IMR-90 (cell line): ENCODE results near the gene INSL3. TPM values are rescaled to one million over a fixed set of nuclear protein-coding genes. Genes with fewer than 3 reads are reported as not detected.

Experiments used
- ATAC-seq: fragments of 200-7000 bp; cut with Tn5 transposase; 2 replicates; pipeline ENCODE4 v1.9.1; 2020; ENCODE audit warnings: low read depth, mild to moderate bottlenecking, moderate library complexity
- BruUV-seq: library from RNA; stranded (reverse); fragments of 400-500 nt; replicated peaks from 2 replicates; lab custom pipeline; 2021; lab: Mats Ljungman, UMichigan
- CTCF ChIA-PET: fragments of 300-600 bp; formaldehyde crosslinking; extraction: SDS; loops from one replicate; lab custom pipeline; 2021; ENCODE audit warnings: antibody characterized with exemption; lab: Yijun Ruan, JAX
- POLR2A ChIA-PET: fragments of 300-600 bp; sonication (Branson Sonifier 250); formaldehyde crosslinking; loops from one replicate; lab custom pipeline; 2022; ENCODE audit warnings: antibody characterized with exemption; ENCODE audit not compliant: unreplicated experiment; lab: Charles Lee
- DNase-seq: peaks from one replicate; pipeline ENCODE4 v3.0.0; 2013
- H2AFZ ChIP-seq: replicated peaks from 2 replicates; pipeline ENCODE3; 2013; ENCODE audit warnings: low read length, mild to moderate bottlenecking; ENCODE audit not compliant: poor library complexity
- H2AK5ac ChIP-seq: 2 replicates; pipeline ENCODE4 v1.6.1; 2013; ENCODE audit warnings: low read depth, low read length, inconsistent platforms
- H2AK9ac ChIP-seq: replicated peaks from 2 replicates; pipeline ENCODE3; 2013; ENCODE audit warnings: mild to moderate bottlenecking, low read depth, low read length, moderate library complexity; ENCODE audit not compliant: poor library complexity
- H2BK120ac ChIP-seq: 2 replicates; pipeline ENCODE4 v1.6.1; 2013; ENCODE audit warnings: low read depth, low read length, inconsistent platforms
- H2BK15ac ChIP-seq: 3 replicates; pipeline ENCODE4 v1.6.1; 2013; ENCODE audit warnings: low read depth, low read length, inconsistent platforms
- H2BK20ac ChIP-seq: 2 replicates; pipeline ENCODE4 v1.6.1; 2013; ENCODE audit warnings: low read depth, mild to moderate bottlenecking, inconsistent platforms, low read length, moderate library complexity
- H2BK5ac ChIP-seq: 2 replicates; pipeline ENCODE4 v1.6.1; 2013; ENCODE audit warnings: mild to moderate bottlenecking, low read depth, low read length, inconsistent platforms; ENCODE audit not compliant: poor library complexity, severe bottlenecking
- H3K14ac ChIP-seq: replicated peaks from 2 replicates; pipeline ENCODE4 v1.6.1; 2013; ENCODE audit warnings: low read depth, low read length, inconsistent platforms
- H3K18ac ChIP-seq: 2 replicates; pipeline ENCODE4 v1.6.1; 2013; ENCODE audit warnings: low read depth, low read length, control low read depth
- H3K23ac ChIP-seq: 2 replicates; pipeline ENCODE4 v1.6.1; 2013; ENCODE audit warnings: low read depth, low read length, inconsistent platforms
- H3K27ac ChIP-seq: 2 replicates; pipeline ENCODE4 v1.5.1; 2013; ENCODE audit warnings: mild to moderate bottlenecking, control low read depth, low read length; ENCODE audit not compliant: insufficient read depth
- H3K27me3 ChIP-seq: 2 replicates; pipeline ENCODE4 v1.6.1; 2013; ENCODE audit warnings: low read length; ENCODE audit not compliant: control insufficient read depth, insufficient read depth
- H3K36me3 ChIP-seq: 2 replicates; pipeline ENCODE4 v1.6.1; 2013; ENCODE audit warnings: low read length, mixed read lengths; ENCODE audit not compliant: control insufficient read depth, insufficient read depth
- H3K4ac ChIP-seq: 2 replicates; pipeline ENCODE4 v1.6.1; 2013; ENCODE audit warnings: low read depth, low read length, inconsistent platforms
- H3K4me1 ChIP-seq: 2 replicates; pipeline ENCODE4 v1.6.1; 2013; ENCODE audit warnings: low read length, mixed read lengths; ENCODE audit not compliant: control insufficient read depth, insufficient read depth
- H3K4me2 ChIP-seq: 2 replicates; pipeline ENCODE4 v1.6.1; 2013; ENCODE audit warnings: low read depth, mild to moderate bottlenecking, control low read depth, low read length, moderate library complexity
- H3K4me3 ChIP-seq: 2 replicates; pipeline ENCODE4 v1.5.1; 2013; ENCODE audit warnings: low read depth, mild to moderate bottlenecking, control low read depth, low read length, moderate library complexity; ENCODE audit not compliant: insufficient read depth
- H3K56ac ChIP-seq: 2 replicates; pipeline ENCODE4 v1.6.1; 2013; ENCODE audit warnings: low read length, inconsistent platforms; ENCODE audit not compliant: insufficient read depth; ENCODE audit errors: extremely low read depth
- H3K79me1 ChIP-seq, 2 experiments: 2 replicates each; pipeline ENCODE4 v1.6.1; 2013; ENCODE audit warnings: low read length in 2 of 2, inconsistent platforms in 1 of 2, low read depth in 1 of 2
- H3K9ac ChIP-seq: 2 replicates; pipeline ENCODE4 v1.6.1; 2013; ENCODE audit warnings: low read depth, low read length, control low read depth
- H3K9me1 ChIP-seq: 2 replicates; pipeline ENCODE4 v1.6.1; 2013; ENCODE audit warnings: low read length, inconsistent platforms; ENCODE audit not compliant: insufficient read depth
- H3K9me3 ChIP-seq: 2 replicates; pipeline ENCODE4 v1.6.1; 2013; ENCODE audit warnings: low read length; ENCODE audit not compliant: control insufficient read depth, insufficient read depth
- H4K20me1 ChIP-seq: 2 replicates; pipeline ENCODE4 v1.6.1; 2013; ENCODE audit warnings: low read length, inconsistent platforms; ENCODE audit not compliant: insufficient read depth
- H4K5ac ChIP-seq: 2 replicates; pipeline ENCODE4 v1.6.1; 2013; ENCODE audit warnings: mild to moderate bottlenecking, low read depth, low read length, control low read depth
- H4K8ac ChIP-seq, 2 experiments: 2 replicates each; pipeline ENCODE4 v1.6.1; 2013; ENCODE audit warnings: low read depth in 2 of 2, low read length in 2 of 2, control low read depth in 1 of 2, inconsistent platforms in 1 of 2
- H4K91ac ChIP-seq: 2 replicates; pipeline ENCODE4 v1.6.1; 2013; ENCODE audit warnings: low read depth, low read length, inconsistent platforms; ENCODE audit not compliant: insufficient read depth
- BHLHE40 ChIP-seq: fragments of 150-350 bp; IDR thresholded peaks from 2 replicates; pipeline ENCODE4 v1.6.1; 2016; ENCODE audit warnings: mild to moderate bottlenecking, low read depth, low read length
- CEBPB ChIP-seq: IDR thresholded peaks from 2 replicates; pipeline ENCODE4 v1.6.1; 2012; ENCODE audit warnings: low read depth, low read length, improper control_type of control experiment
- FOS ChIP-seq: fragments of 150-350 bp; IDR thresholded peaks from 2 replicates; pipeline ENCODE4 v1.6.1; 2016; ENCODE audit warnings: low read depth, low read length
- MAFK ChIP-seq: IDR thresholded peaks from 2 replicates; pipeline ENCODE4 v1.6.1; 2012; ENCODE audit warnings: low read depth, low read length, improper control_type of control experiment
- MAZ ChIP-seq: IDR thresholded peaks from 2 replicates; pipeline ENCODE4 v1.6.1; 2012; ENCODE audit warnings: low read depth, mild to moderate bottlenecking, low read length, improper control_type of control experiment, moderate library complexity, borderline replicate concordance
- NFE2L2 ChIP-seq: fragments of 150-350 bp; IDR thresholded peaks from 2 replicates; pipeline ENCODE4 v1.6.1; 2016; ENCODE audit warnings: low read depth, mild to moderate bottlenecking, low read length
- RCOR1 ChIP-seq: IDR thresholded peaks from 2 replicates; pipeline ENCODE4 v1.6.1; 2012; ENCODE audit warnings: mild to moderate bottlenecking, low read length, improper control_type of control experiment; ENCODE audit not compliant: insufficient replicate concordance
- RFX5 ChIP-seq: IDR thresholded peaks from 2 replicates; pipeline ENCODE4 v1.8.0; 2012; ENCODE audit warnings: low read depth, mild to moderate bottlenecking, low read length, moderate library complexity
- SMC3 ChIP-seq: fragments of 150-350 bp; IDR thresholded peaks from 2 replicates; pipeline ENCODE4 v1.6.1; 2016; ENCODE audit warnings: low read depth, mild to moderate bottlenecking, antibody characterized with exemption, low read length, moderate library complexity
- WGBS, 2 experiments: methylation state at CpG; one replicate each; pipeline versions ENCODE4 v1.1.5 to v1.1.7; 2013; ENCODE audit warnings: missing lambda C conversion rate in 2 of 2; ENCODE audit not compliant: insufficient read length in 1 of 2; ENCODE audit errors: extremely low coverage in 2 of 2; 5-methylcytosine and 5-hydroxymethylcytosine counted together
- dilution Hi-C: fragments of 300-500 bp; cut with HindIII; formaldehyde crosslinking; loops from one replicate; pipeline ENCODE4 v1.14.3; 2018; ENCODE audit warnings: low sequenced_read_pairs; ENCODE audit not compliant: unreplicated experiment
- in situ Hi-C: fragments of 300-500 bp; cut with MboI; formaldehyde crosslinking; loops from 3 replicates; pipeline ENCODE4 v1.14.3; 2019; ENCODE audit warnings: low sequenced_read_pairs, inconsistent platforms, mixed read lengths
- intact Hi-C: fragments of 100-400 bp; cut with micrococcal nuclease; formaldehyde crosslinking; loops from 2 replicates; pipeline ENCODE4 v1.10.0; 2022
- polyA plus RNA-seq, 3 experiments: library from polyadenylated mRNA; depleted of rRNA; stranded (reverse); fragments of >200 nt; gene quantifications; 2 replicates each; pipeline ENCODE4 v1.2.3, GENCODE V29; 2012; ENCODE audit warnings: low replicate concordance in 1 of 3
- total RNA-seq: library from RNA; depleted of rRNA; stranded (reverse); fragments of >200 nt; gene quantifications from 2 replicates; pipeline ENCODE4 v1.2.3, GENCODE V29; 2012
- TF ChIP-seq, protein P1 (sequence below): fragments of 150-350 bp; IDR thresholded peaks from 2 replicates; pipeline ENCODE4 v1.6.1; 2016; ENCODE audit warnings: low read depth, mild to moderate bottlenecking, low read length, moderate library complexity, borderline replicate concordance
- TF ChIP-seq, protein P2 (sequence below): fragments of 150-350 bp; IDR thresholded peaks from 2 replicates; pipeline ENCODE4 v1.6.1; 2017; ENCODE audit warnings: mild to moderate bottlenecking, antibody characterized with exemption, low read length, low read depth
- TF ChIP-seq, protein P3 (sequence below): conservative IDR thresholded peaks from 2 replicates; pipeline ENCODE4 v1.5.1; 2012; ENCODE audit warnings: mild to moderate bottlenecking, low read depth, low read length, improper control_type of control experiment

Gene INSL3
- total and polyA plus RNA-seq, 2 of the 4 experiments (the other 2 are of a cell fraction) = not detected

DNA sequence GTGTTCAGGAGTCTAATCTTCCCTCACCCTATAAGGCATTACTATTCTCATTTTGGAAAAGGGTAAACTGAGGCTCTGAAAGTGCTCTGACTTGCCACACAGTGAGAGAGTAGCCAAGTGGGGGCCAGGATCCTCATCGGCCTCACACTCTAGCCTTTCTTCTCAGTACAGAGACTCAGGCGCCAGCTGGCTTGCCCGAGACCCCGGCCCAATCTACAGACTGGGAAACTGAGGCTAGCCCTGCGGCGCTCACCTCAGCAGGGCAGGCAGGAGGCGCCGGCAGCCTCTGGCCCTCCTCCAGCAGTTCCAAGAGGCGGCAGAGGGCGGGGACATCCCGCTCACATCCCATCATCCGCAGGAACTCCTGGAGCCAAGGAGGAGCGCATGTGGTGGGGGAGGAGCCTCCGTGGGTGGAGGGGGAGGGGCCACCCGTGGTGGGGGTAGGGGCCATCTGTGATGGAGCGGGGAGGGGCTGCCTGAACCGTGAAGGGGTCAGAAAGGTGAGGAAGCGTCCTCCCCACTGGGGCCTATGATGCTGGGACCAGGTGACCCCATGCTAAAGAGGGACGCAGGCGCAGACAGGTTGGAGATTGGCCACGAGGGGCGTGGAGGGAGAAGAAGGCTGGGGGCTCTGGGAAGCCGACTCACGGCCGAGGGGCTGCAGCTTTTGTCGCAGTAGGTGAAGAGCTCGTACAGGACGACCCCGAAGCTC, 8.7 kb upstream of the INSL3 start:
- no peak overlapping the region for H3K18ac ChIP-seq
- no peak overlapping the region for H2AK5ac ChIP-seq
- no peak overlapping the region for H3K9ac ChIP-seq
- intact Hi-C loops = loop anchor here (2.0 kb wide), 1 partner anchor 47 kb away; no protein-coding TSS in a partner anchor
- dilution Hi-C loops = no loop called here
- H3K79me1 ChIP-seq = no peaks in the 10 kb centered on the region
- H3K9me1 ChIP-seq = no peaks in the 10 kb centered on the region
- no peak overlapping the region for H2BK20ac ChIP-seq
- H2AFZ ChIP-seq = peak overlapping the region; percentile 82
- H2BK5ac ChIP-seq = no peak overlapping the region
- no peak for TF ChIP-seq MAFK
- TF ChIP-seq MAZ = no peak
- TF ChIP-seq RCOR1 = no peak
- no peak for TF ChIP-seq NFE2L2
- TF ChIP-seq, protein P1, sequence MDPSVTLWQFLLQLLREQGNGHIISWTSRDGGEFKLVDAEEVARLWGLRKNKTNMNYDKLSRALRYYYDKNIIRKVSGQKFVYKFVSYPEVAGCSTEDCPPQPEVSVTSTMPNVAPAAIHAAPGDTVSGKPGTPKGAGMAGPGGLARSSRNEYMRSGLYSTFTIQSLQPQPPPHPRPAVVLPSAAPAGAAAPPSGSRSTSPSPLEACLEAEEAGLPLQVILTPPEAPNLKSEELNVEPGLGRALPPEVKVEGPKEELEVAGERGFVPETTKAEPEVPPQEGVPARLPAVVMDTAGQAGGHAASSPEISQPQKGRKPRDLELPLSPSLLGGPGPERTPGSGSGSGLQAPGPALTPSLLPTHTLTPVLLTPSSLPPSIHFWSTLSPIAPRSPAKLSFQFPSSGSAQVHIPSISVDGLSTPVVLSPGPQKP = no peak
- TF ChIP-seq CEBPB = no peak
- TF ChIP-seq, protein P2, sequence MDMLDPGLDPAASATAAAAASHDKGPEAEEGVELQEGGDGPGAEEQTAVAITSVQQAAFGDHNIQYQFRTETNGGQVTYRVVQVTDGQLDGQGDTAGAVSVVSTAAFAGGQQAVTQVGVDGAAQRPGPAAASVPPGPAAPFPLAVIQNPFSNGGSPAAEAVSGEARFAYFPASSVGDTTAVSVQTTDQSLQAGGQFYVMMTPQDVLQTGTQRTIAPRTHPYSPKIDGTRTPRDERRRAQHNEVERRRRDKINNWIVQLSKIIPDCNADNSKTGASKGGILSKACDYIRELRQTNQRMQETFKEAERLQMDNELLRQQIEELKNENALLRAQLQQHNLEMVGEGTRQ = no peak
- TF ChIP-seq BHLHE40 = no peak
- no peak for TF ChIP-seq RFX5
- TF ChIP-seq, protein P3, sequence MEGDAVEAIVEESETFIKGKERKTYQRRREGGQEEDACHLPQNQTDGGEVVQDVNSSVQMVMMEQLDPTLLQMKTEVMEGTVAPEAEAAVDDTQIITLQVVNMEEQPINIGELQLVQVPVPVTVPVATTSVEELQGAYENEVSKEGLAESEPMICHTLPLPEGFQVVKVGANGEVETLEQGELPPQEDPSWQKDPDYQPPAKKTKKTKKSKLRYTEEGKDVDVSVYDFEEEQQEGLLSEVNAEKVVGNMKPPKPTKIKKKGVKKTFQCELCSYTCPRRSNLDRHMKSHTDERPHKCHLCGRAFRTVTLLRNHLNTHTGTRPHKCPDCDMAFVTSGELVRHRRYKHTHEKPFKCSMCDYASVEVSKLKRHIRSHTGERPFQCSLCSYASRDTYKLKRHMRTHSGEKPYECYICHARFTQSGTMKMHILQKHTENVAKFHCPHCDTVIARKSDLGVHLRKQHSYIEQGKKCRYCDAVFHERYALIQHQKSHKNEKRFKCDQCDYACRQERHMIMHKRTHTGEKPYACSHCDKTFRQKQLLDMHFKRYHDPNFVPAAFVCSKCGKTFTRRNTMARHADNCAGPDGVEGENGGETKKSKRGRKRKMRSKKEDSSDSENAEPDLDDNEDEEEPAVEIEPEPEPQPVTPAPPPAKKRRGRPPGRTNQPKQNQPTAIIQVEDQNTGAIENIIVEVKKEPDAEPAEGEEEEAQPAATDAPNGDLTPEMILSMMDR = no peak
- no peak for TF ChIP-seq FOS
- no peak for TF ChIP-seq SMC3
- H3K36me3 ChIP-seq = no peaks in the 10 kb centered on the region
- H3K14ac ChIP-seq = no peak overlapping the region
- no peak overlapping the region for H3K4ac ChIP-seq
- DNase-seq (peak; percentile 8), ATAC-seq (peak; percentile 43)
- H3K4me1 ChIP-seq = peaks cover 2% of the 10 kb centered on the region; the same call in 1 of the 2 replicates
- H3K56ac ChIP-seq = no peak overlapping the region
- in situ Hi-C loops = no loop called here
- H3K23ac ChIP-seq = no peak overlapping the region
- H3K27ac ChIP-seq = no peak overlapping the region
- ChIA-PET CTCF (interaction anchor here (0.7 to 0.9 kb wide), 2 partner anchors 30 to 108 kb away, joined by 3 read pairs; partner anchors contain the start of gene RPL18A), POLR2A (no interaction called here)
- no peak overlapping the region for H4K5ac ChIP-seq
- peaks cover 33% of the 10 kb centered on the region for H3K27me3 ChIP-seq
- no peak overlapping the region for H4K91ac ChIP-seq
- H2AK9ac ChIP-seq = no peak overlapping the region
- H3K4me3 ChIP-seq = no peak overlapping the region
- no peaks in the 10 kb centered on the region for H4K20me1 ChIP-seq
- peak overlapping the region; percentile 84 for H3K4me2 ChIP-seq
- no peak overlapping the region for H4K8ac ChIP-seq
- no peaks in the 10 kb centered on the region for H3K9me3 ChIP-seq
- WGBS, 2 experiments = 7% methylated on average over 11 of the region's 29 CpGs; no CpG with 5 or more reads in 1 of the 2 experiments
- H2BK120ac ChIP-seq = no peak overlapping the region
- no TSS peak for BruUV-seq
- H2BK15ac ChIP-seq = no peak overlapping the region
